ENCODE results near the gene TMEM240.

Gene TMEM240

DNA sequence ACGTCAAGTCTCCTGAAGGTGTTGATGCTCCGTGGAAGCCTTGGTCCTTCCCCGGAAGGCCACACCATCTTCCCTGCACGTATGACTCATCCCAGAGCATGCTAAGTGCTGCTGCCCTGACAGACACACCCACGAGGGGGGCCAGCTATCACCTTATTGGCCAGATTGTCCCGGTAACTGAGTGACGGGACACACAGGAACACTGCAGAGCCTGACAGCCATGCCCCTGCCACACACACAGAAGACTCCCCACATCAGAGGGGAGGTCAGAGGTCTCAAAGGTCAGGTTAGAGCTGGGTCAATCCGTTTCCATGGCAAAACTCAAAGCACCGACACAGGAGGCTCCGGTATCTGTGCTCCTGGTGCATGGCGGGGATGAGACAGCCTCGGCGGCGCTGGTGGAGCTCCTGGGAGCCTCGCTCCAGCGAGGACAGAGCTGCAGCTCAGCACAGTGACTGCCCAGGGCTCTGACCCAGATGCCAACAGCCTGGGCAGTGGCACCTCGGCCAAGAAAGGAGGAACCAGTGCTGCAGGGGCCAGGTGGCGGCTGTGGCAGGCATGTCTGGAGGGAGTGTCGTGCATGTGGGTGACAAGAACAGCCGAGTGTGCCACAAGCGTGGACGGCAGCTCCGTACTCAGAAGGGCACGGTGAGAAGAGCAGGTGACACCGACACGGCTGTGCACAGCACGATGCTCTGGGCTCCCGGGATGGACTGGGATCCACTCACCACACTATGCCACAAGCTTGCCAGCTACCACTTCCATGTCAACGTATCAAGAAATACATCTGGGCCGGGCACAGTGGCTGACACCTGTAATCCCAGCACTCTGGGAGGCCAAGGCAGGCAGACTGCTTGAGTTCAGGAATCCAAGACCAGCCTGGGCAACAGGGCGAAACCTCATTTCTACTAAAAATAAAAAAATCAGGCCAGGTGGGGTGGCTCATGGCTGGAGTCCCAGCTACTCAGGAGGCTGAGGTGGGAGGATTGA, 14.8 kb upstream of the TMEM240 start:
- FAIRE-seq, result no peak
- TF ChIP-seq, protein P1, sequence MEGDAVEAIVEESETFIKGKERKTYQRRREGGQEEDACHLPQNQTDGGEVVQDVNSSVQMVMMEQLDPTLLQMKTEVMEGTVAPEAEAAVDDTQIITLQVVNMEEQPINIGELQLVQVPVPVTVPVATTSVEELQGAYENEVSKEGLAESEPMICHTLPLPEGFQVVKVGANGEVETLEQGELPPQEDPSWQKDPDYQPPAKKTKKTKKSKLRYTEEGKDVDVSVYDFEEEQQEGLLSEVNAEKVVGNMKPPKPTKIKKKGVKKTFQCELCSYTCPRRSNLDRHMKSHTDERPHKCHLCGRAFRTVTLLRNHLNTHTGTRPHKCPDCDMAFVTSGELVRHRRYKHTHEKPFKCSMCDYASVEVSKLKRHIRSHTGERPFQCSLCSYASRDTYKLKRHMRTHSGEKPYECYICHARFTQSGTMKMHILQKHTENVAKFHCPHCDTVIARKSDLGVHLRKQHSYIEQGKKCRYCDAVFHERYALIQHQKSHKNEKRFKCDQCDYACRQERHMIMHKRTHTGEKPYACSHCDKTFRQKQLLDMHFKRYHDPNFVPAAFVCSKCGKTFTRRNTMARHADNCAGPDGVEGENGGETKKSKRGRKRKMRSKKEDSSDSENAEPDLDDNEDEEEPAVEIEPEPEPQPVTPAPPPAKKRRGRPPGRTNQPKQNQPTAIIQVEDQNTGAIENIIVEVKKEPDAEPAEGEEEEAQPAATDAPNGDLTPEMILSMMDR (IDR thresholded peaks at IDR 0.05; ENCODE audit: insufficient read depth, missing control alignments), result no peak
- DNase-seq (ENCODE audit: insufficient read length, low spot score), result no peak

- DNase-seq (ENCODE audit: insufficient read length, low spot score) (no peak), FAIRE-seq (no peak)
- TF ChIP-seq, protein P1 (IDR thresholded peaks at IDR 0.05; ENCODE audit: insufficient read depth, missing control alignments), result no peak
Observed at GRCh38 chr1:1554550-1554925, 14.1 kb upstream of the TMEM240 start.

GRCh38 chr1:1553821-1554494, 13.5 kb upstream of the TMEM240 start:
- DNase-seq (ENCODE audit: insufficient read length, low spot score) (no peak), FAIRE-seq (no peak)
- TF ChIP-seq, protein P1 (IDR thresholded peaks at IDR 0.05; ENCODE audit: insufficient read depth, missing control alignments), result no peak

- no peak for FAIRE-seq
- no peak for DNase-seq (ENCODE audit: insufficient read length, low spot score)
- TF ChIP-seq, protein P1 (IDR thresholded peaks at IDR 0.05; ENCODE audit: insufficient read depth, missing control alignments), result no peak
Observed at GRCh38 chr1:1552263-1552639, 11.8 kb upstream of the TMEM240 start.

DNA sequence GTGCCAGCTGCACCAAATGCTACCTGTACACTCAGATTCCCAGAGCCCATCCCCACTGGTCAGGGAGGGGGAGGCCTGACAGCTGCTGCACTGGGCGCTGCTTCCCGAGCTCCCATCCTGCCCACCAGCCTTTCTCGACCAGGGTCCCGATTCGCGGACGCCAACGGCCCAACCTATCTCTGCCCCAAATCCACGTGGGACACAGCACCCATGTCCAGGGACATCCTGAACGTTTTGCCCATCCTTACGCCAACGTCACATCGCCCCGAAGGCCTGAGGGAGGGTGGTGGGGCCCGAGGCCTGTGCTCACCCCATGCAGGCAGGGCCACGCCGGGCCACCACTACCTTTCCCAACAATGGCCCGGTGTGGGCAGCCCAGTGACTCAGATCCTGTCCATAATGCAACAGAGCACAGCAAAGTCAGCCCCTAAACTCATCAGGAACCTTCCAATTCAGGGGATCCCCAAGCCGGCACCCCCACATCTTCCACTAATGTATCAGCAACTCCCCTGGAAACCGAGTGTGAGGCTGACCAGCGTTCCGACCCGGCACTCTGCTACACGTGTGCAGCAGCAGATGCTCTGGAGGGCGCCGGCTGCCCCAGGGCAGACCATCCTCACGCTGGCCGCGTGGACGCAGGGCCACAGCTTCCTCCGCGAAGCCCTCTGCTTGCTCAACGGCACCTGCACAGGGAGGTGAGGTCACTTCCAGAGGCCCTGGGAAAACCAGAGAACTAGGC, 11.3 kb upstream of the TMEM240 start:
- FAIRE-seq (no peak), DNase-seq (ENCODE audit: insufficient read length, low spot score) (no peak)
- TF ChIP-seq, protein P1 (IDR thresholded peaks at IDR 0.05; ENCODE audit: insufficient read depth, missing control alignments), result no peak

DNA sequence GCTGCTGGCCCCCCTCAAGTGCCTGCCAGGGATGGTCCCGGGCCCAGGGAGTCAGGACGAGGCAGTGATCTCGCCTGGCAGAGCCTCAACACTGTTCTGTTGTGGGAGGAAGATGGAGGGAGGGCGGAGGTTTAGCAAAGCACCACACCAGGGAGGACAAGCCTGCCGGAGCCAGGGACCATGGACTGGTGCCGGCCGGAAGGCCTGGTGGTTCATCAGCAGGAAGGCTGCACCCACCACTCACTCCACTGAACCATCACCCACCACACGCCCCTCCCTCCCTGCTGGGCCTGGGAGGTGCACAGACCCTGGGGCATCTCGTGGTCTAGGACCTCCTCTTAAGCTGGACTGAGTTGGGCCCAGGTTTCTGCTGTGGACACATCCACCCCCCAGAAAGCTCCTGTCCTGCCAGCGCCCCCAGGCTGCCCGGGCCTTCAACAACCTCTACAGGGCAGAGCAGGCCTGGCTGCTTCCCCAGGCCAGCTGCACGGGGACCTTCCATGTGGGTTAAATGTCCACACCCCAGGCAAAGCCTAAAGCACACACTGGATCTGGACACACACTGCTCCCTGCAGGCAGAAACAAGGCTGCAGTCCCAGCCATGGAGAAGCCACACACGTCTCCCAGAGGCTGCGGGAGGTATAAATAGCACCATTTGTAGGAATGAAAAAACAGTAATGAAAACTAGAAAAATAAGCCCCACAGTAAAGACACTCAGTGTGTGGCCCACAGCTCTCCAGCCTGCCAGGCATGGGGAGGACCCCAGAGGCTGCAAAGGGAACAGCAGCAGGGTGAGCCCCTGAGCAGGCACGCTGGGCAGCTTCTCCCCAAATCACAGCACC, 10.4 kb upstream of the TMEM240 start:
- TF ChIP-seq, protein P1 (IDR thresholded peaks at IDR 0.05; ENCODE audit: insufficient read depth, missing control alignments), result no peak
- FAIRE-seq, result no peak
- no peak for DNase-seq (ENCODE audit: insufficient read length, low spot score)
